Cerebellar nuclear complex (tissue), 1 donor: Measurements from ENCODE around the gene TMEM248.
"Not testable (repeated sequence)": the region's sequence is repeated elsewhere in the genome, so short reads cannot be mapped to it uniquely, and the experiment has no call there.

Source experiments
- DNase-seq, 2 experiments: peaks; one replicate each; lab custom pipeline; 2025; lab: John Stamatoyannopoulos, UW

TMEM248 gene, protein sequence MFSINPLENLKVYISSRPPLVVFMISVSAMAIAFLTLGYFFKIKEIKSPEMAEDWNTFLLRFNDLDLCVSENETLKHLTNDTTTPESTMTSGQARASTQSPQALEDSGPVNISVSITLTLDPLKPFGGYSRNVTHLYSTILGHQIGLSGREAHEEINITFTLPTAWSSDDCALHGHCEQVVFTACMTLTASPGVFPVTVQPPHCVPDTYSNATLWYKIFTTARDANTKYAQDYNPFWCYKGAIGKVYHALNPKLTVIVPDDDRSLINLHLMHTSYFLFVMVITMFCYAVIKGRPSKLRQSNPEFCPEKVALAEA

GRCh38 chr7:66920769-66921395 lies at the start of gene TMEM248:
TMEM248 (plus strand) TSS chr7:66921225; CDS start chr7:66941866, 20,641 bp downstream.
- peak; percentile 24 to 27 for DNase-seq

DNA sequence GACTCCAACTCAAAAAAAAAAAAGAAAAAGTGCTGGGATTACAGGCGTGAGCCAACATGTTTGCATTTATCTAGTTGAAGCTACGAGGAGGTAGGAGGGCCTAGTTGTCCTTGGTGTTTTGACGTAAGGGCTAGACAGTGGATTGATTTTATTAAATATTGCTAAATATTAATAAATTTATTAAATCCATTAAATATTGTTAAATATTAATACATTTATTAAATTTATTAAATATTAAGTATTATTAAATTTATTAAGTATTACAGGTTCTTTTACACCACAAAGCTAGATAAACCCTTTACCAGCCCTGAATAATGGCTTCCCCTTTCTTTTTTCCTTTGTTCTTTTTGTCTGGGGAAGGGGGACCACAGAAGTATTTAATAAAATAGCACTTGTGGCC lies 47.5 kb upstream of the TMEM248 start:
- DNase-seq = no peak

DNA sequence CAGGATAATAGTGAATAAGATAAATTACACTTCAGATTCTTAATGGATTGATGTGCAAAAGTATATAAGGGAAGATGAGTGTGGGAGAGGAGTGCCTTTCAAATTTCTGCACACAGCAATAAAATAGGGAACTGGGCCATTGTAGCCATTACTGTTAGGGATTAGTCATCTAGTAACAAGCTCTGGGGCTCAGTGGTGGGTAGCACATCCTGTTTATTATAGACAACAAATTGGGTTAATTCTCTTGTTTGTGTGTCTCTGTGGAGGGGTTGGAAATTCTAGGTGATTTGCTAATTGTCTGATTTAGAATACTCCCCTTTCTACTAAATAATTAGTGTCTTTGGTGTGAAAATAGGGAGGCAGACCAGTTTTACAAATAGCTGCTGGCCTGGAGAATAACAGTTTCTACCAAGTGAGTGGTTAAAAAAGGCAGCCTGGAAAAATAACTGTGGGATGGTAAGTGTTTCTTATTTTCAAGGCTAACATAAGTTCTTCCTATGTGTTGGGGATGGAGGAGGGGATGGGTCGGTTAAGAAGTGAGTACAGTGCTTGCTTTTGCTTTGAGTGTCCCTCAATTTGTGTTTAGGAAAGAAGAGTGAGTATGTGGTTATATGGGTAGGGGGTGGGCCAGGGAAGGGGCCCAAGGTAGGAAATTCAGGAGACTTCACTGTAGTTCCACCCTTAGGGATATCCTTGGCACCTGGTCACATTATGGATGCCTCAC lies 43.3 kb upstream of the TMEM248 start:
- no peak for DNase-seq

GRCh38 chr7:66878301-66878685 lies 42.7 kb upstream of the TMEM248 start:
- DNase-seq = not testable (repeated sequence)

DNA sequence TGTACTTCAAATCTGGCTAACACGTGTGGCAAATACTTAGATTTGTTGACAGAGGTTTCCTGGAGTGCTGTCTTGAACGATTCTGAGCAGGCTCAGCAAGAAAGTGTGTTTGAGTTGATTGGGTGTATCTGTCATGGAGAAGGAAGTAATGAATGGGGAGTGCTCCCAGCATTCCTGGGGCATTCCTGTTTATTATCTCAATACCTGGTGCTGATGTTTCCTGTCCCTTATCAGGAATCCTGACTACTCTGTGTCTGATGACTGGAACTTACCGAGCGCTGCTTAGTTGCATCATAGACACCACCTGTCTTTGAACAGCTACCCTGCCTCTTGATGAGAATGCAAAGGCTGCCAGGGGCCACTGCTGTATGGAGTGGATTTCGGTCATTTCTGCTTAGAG lies 41.0 kb upstream of the TMEM248 start:
- no peak for DNase-seq

DNA sequence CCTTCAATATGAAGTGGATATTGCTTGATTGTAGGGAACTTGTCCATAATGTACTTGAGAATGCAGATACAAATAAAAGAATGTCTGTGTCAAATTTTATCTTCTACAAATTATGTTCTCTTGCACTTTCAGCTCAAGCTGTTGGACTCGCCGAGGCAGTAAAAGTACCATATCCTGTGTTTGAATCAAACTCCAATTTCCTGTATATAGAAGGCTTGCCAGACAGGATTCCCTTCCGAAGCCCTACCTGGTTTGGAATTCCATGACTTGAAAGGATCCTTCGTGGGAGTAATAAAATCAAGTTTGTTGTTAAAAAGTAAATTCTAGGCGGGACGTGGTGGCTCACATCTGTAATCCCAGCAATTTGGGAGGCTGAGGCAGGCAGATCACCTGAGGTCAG lies 40.4 kb upstream of the TMEM248 start:
- DNase-seq = not testable (repeated sequence)

DNA sequence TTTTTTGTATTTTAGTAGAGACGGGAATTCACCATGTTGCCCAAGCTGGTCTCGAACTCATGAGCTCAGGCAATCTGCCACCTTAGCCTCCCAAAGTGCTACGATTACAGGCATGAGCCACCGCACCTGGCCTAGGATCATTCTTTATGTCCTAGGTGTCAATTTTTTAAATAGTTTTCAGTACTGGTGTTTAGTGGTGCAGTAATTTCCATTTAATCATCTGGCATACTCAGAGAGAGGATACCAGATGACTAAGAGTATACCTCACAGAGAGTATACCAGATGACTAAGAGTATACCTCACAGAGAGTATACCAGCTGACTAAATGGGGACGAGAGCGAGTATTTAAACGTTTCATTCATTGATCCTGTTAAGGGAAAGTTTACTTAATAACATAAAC lies 37.3 kb upstream of the TMEM248 start:
- DNase-seq = no peak

DNA sequence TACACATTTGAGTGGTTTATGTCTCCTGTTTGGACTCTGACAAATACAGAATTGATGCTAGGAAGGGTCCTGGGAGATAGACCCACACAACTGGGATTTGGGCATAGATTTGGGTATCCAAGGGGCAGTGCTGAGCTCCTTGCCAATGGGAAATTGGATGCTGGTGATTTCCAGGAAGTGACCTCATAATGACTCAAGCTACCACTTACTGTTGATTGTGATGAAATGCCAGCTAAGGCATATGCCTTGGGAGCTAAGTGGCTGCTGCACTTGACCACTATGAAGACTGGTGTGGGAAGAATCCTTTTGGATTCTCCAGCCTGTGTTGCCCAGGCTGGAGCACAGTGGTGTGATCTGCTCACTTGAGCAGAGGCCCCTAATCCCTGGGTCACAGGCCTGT lies 36.5 kb upstream of the TMEM248 start:
- DNase-seq = not testable (repeated sequence)

GRCh38 chr7:66886152-66886551 lies 34.9 kb upstream of the TMEM248 start:
- DNase-seq = no peak

GRCh38 chr7:66888223-66888622 lies 32.8 kb upstream of the TMEM248 start:
- not testable (repeated sequence) for DNase-seq

DNA sequence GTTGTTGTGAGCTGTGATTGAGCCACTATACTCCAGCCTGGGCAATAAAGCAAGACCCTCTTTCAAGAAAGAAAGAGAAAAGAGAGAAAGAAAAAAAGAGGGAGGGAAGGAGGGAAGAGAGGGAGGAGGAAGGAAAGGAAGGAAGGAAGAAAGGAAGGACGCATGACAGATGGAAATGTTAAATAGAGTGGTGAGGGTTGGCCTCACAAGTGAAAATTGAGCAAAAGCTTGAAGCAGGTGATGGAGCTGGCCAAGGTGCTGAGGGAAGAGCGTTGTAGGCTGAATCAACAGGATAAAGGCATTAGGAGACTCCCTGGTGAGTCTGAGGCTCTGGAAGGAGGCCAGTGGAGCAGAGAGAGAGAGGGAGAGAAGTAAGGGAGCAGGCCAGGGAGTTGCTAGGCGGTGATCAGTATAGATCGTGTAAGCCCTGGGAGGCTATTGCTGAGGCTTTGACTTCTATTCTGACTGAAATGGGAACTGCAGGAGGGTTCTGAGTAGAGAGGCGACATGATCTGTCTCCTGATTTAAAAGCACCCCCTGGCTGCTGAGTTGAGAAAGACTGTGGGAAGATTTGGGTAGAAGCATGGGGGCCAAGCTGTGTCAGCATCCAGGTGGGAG lies 26.5 kb upstream of the TMEM248 start:
- DNase-seq = no peak

- no peak for DNase-seq
These were observed 24.6 kb upstream of the TMEM248 start for GRCh38 chr7:66896441-66896840.

DNA sequence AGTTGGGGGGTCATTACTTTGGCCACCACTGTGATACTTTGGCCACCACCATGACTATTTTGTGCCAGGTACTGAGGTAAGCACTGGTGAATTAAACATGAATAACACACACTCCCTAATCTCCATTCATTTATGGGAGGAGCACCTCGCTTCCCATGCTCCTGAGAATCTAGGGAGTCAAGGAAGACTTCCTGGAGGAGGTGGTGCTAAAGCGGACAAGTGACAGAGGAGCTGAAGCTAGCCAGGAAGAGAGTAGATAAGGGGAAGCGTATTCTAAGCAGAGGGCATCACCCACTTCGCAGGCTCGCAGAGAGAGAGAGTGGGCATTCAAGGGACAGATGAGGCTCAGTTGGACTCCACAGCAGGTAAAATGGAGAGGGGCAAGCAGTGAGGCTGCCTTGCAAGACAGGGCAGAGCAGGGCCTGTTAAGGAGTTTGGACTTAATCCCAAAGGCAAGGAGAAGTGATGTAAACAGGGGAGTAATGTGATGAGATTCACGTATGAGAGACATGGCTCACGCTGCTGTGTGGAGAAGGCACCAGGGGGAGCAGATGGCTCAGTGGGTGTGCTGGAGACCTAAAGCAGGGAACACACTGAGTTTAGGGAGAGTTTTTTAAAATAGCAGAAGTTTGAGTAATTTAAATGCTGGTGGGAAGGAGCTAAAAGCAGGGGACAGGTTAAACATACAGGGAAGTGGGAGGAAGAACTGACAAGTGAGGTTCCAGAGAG lies 21.3 kb upstream of the TMEM248 start:
- DNase-seq = no peak

DNA sequence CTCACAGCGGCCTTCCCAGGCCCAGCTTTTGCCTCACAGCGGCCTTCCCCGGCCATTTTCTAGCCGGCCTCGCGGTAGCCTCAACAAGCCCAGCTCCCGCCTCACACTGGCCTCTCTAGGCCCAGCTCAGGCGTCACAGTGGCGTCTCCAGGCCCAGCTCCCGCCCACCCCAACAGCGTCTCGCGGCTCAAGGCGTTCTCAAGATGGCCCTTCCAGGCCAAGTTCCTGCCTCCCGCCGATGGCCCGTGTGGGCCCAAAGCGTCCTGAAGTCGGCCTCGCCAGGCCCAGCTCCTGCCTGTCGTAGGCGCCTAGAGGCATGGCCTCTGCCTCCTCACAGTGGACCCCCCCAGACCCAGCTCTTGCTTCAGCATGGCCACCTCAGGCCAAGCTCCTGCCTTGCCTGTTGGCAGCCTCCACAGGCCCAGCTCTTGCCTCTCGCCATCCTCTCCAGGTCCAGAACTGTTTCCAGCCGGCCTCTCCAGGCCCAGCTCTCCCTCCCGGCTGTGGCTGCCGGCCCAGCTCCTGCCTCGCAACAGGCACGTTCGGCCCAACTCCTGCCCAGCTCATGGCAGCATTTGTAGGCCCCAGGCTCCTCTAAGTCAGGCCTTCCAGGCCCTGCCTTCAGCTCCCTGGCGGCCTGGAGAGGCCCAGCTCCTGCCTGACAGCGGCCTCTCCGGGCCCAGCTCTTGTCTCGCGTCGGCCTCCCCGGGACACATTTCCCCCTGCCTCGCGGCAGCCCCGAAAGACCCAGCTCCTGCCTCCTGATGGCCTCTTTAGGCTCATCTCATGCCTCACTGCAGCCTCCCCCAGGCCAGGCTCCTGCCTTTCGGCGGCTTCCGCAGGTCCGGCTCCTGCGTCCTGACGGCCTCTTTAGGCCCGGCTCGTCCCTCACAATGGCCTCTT lies 18.8 kb upstream of the TMEM248 start:
- no peak for DNase-seq

DNA sequence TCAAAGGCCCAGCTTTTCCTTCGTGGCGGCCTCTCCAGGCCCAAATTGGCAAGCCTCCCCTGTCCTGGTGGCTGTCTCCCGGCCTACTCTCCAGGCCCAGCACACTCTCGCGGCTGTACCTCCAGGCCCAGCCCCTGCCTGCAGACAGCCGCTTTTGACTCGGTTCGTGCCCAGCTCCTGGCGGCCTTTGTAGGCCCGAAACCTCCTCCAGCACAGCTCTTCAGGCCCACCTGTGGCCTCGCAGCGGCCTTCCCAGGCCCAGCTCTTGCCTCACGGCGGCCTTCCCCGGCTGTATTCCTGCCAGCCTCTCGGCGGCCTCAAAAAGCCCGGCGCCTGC lies 18.2 kb upstream of the TMEM248 start:
- DNase-seq = no peak

DNA sequence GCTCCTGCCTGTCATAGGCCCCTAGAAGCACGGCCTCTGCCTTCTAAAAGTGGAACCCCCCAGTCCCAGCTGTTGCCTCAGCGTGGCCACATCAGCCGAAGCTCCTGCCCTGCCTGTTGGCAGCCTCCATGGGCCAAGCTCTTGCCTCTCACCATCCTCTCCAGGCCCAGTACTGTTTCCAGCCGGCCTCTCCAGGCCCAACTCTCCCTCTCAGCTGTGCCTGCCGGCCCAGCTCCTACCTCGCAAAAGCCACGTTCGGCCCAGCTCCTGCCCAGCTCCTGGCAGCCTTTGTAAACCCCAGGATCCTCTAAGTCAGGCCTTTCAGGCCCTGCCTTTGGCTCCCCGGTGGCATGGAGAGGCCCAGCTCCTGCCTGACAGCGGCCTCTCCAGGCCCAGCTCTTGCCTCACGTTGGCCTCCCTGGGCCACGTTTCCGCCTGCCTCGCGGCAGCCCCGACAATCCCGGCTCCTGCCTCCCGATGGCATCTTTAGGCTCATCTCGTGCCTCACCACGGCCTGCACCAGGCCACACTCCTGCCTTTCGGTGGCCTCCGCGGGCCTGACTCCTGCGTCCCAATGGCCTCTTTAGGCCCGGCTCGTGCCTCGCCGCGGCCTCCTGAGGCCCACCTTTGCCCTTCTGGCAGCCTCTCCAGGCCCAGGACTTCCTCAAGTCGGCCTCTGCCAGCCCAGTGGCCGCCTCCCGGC lies 17.5 kb upstream of the TMEM248 start:
- no peak for DNase-seq

GRCh38 chr7:66904063-66904593 lies 16.9 kb upstream of the TMEM248 start:
- no peak for DNase-seq

GRCh38 chr7:66905278-66905677 lies 15.7 kb upstream of the TMEM248 start:
- no peak for DNase-seq

DNA sequence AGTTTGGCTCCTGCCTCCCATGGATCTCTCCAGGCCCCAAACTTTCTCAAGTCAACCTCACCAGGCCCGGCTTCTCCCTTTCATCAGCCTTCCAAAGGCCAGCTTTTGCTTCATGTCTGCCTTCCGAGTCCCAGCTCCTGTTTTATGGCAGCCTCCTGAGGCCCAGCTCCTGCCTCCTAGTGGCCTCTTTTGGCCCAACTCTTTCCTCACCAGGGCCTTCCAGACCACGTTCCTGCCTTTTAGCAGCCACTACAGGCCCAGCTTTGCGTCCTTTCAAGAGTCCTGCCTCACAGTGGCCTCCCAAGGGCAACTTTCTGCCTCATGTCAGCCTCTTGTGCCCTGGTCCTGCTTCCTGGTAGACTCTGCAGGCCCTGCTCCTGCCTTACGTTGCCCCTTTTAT lies 15.3 kb upstream of the TMEM248 start:
- no peak for DNase-seq

- DNase-seq = no peak
These were observed 13.3 kb upstream of the TMEM248 start for GRCh38 chr7:66907731-66908130.
